DOHH2 (cell line): Measurements from ENCODE around the gene CHMP6.
"Not testable (repeated sequence)": the region's sequence is repeated elsewhere in the genome, so short reads cannot be mapped to it uniquely, and the experiment has no call there.

Source experiments
- H3F3A ChIP-seq: fragments of 200-600 bp; sonication (generic), shearing (Covaris generic); 2 replicates; pipeline ENCODE4 v1.6.0; 2016; ENCODE audit warnings: antibody characterized with exemption, mild to moderate bottlenecking; ENCODE audit not compliant: control insufficient read depth, insufficient read depth
- H3K27ac ChIP-seq: fragments of 200-600 bp; sonication (generic); 2 replicates; pipeline ENCODE4 v1.5.1; 2014; ENCODE audit warnings: low read depth, mild to moderate bottlenecking, low read length, moderate library complexity
- H3K27me3 ChIP-seq: fragments of 200-600 bp; sonication (generic); 2 replicates; pipeline ENCODE4 v1.6.1; 2014; ENCODE audit warnings: mild to moderate bottlenecking, low read length, mixed read lengths; ENCODE audit not compliant: control insufficient read depth
- H3K36me3 ChIP-seq: fragments of 200-600 bp; sonication (generic); 2 replicates; pipeline ENCODE4 v1.6.1; 2014; ENCODE audit warnings: mild to moderate bottlenecking, low read length, moderate library complexity, mixed read lengths; ENCODE audit not compliant: control insufficient read depth
- H3K4me1 ChIP-seq: fragments of 200-600 bp; sonication (generic); 2 replicates; pipeline ENCODE4 v1.6.1; 2014; ENCODE audit warnings: mild to moderate bottlenecking, low read length, mixed read lengths; ENCODE audit not compliant: control insufficient read depth
- H3K4me2 ChIP-seq: fragments of 200-600 bp; sonication (generic); 2 replicates; pipeline ENCODE4 v1.6.0; 2014; ENCODE audit warnings: mild to moderate bottlenecking, low read length, moderate library complexity
- H3K4me3 ChIP-seq: fragments of 200-600 bp; sonication (generic); 2 replicates; pipeline ENCODE4 v1.5.1; 2014; ENCODE audit warnings: mild to moderate bottlenecking, low read length, mixed read lengths
- H3K79me2 ChIP-seq: fragments of 200-600 bp; sonication (generic); 2 replicates; pipeline ENCODE4 v1.6.1; 2014; ENCODE audit warnings: mild to moderate bottlenecking, low read length, mixed read lengths; ENCODE audit not compliant: control insufficient read depth
- H3K9me2 ChIP-seq: fragments of 200-600 bp; sonication (generic); replicated peaks from 2 replicates; pipeline ENCODE4 v1.6.1; 2014; ENCODE audit warnings: mild to moderate bottlenecking, low read length, mixed read lengths; ENCODE audit not compliant: control insufficient read depth
- H3K9me3 ChIP-seq: fragments of 200-600 bp; sonication (generic); 2 replicates; pipeline ENCODE4 v1.6.1; 2014; ENCODE audit warnings: antibody characterized with exemption, low read length, mixed read lengths; ENCODE audit not compliant: control insufficient read depth, insufficient read depth
- H4K20me1 ChIP-seq: fragments of 200-600 bp; sonication (generic); 2 replicates; pipeline ENCODE4 v1.6.0; 2014; ENCODE audit warnings: low read depth, mild to moderate bottlenecking, antibody characterized with exemption, low read length, moderate library complexity; ENCODE audit not compliant: control insufficient read depth, insufficient read depth
- EZH2phosphoT487 ChIP-seq: fragments of 200-600 bp; sonication (generic); IDR thresholded peaks from 2 replicates; pipeline ENCODE4 v1.6.1; 2017; ENCODE audit warnings: borderline replicate concordance, mild to moderate bottlenecking, antibody characterized with exemption, low read length, moderate library complexity, mixed read lengths
- TF ChIP-seq, protein P1 (sequence below): fragments of 200-600 bp; sonication (generic); IDR thresholded peaks from one replicate; pipeline ENCODE4 v1.5.1; 2014; ENCODE audit warnings: antibody characterized with exemption, mild to moderate bottlenecking, low read depth, low read length; ENCODE audit not compliant: poor library complexity, severe bottlenecking

The CHMP6 gene

DNA sequence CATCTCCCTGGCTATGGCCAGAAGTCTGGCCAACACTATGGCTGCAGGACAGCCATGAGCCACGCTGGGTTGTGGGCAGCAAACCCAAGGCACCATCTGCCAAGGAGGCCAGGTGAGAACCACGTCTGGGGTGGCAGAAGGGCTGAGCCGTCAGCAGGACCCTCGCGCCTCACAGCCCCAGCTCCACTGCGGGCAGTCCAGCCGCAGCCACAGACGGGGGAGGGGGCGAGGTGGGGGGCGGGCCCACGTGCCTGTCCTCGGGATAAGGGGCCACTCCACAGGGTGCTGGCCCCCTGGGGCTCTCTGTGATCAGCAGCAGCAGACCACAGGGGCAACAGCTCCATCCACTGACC, 36.8 kb downstream of the CHMP6 start:
- H3F3A ChIP-seq = no peaks in the 10 kb centered on the region
- TF ChIP-seq, protein P1, sequence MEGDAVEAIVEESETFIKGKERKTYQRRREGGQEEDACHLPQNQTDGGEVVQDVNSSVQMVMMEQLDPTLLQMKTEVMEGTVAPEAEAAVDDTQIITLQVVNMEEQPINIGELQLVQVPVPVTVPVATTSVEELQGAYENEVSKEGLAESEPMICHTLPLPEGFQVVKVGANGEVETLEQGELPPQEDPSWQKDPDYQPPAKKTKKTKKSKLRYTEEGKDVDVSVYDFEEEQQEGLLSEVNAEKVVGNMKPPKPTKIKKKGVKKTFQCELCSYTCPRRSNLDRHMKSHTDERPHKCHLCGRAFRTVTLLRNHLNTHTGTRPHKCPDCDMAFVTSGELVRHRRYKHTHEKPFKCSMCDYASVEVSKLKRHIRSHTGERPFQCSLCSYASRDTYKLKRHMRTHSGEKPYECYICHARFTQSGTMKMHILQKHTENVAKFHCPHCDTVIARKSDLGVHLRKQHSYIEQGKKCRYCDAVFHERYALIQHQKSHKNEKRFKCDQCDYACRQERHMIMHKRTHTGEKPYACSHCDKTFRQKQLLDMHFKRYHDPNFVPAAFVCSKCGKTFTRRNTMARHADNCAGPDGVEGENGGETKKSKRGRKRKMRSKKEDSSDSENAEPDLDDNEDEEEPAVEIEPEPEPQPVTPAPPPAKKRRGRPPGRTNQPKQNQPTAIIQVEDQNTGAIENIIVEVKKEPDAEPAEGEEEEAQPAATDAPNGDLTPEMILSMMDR = no peak
- TF ChIP-seq EZH2phosphoT487 = no peak
- no peaks in the 10 kb centered on the region for H3K9me2 ChIP-seq
- no peaks in the 10 kb centered on the region for H4K20me1 ChIP-seq
- H3K9me3 ChIP-seq = no peaks in the 10 kb centered on the region
- H3K27me3 ChIP-seq = peaks cover 9% of the 10 kb centered on the region
- H3K27ac ChIP-seq = no peak overlapping the region
- H3K4me1 ChIP-seq = no peaks in the 10 kb centered on the region
- H3K4me3 ChIP-seq = no peak overlapping the region
- H3K79me2 ChIP-seq = no peaks in the 10 kb centered on the region
- no peaks in the 10 kb centered on the region for H3K36me3 ChIP-seq
- H3K4me2 ChIP-seq = no peak overlapping the region

DNA sequence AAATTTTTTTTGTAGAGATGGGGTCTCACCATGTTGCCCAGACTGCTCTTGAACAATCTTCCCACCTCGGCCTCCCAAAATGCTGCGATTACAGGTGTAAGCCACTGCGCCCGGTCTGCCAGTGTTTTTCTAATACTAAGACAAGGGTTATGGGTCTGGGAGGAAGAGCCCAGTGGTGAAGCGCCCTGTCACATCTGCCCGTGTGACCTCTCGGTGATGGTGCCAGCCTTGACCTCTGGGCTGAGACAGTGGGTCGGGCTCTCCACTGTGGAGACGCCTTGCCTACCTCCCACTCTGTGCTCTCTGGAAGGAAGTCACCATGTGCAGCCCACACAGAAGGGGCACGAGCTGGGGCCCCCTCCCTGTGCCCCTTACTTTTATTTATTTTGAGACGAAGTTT, 38.2 kb downstream of the CHMP6 start:
- Histone ChIP-seq H3K4me3 (no peak overlapping the region), H3K27me3 (peaks cover 18% of the 10 kb centered on the region), H3K27ac (no peak overlapping the region), H4K20me1 (no peaks in the 10 kb centered on the region), H3K9me3 (no peaks in the 10 kb centered on the region), H3K4me1 (peaks cover 4% of the 10 kb centered on the region), H3K36me3 (no peaks in the 10 kb centered on the region), H3K4me2 (no peak overlapping the region), H3K79me2 (no peaks in the 10 kb centered on the region), H3F3A (no peaks in the 10 kb centered on the region), H3K9me2 (no peaks in the 10 kb centered on the region)
- no peak for TF ChIP-seq EZH2phosphoT487
- TF ChIP-seq, protein P1 = no peak

DNA sequence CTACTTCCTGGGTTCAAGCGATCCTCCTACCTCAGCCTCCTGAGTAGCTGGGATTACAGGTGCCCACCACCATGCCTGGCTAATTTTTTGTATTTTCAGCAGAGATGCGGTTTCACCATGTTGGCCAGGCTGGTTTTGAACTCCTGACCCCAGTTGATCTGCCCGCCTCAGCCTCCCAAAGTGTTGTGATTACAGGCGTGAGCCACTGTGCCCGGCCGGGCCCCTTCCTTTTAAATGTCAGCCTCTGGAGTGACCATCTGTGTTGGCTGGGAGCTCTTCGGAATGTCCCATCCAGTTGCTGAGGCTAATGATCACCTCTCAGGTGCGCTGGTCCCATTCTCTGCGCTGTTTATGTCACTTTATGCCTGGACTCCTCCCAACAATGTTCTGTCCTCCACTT, 38.7 kb downstream of the CHMP6 start:
- not testable (repeated sequence) for H3K79me2 ChIP-seq, H3K9me2 ChIP-seq, H3K27ac ChIP-seq, H3K4me2 ChIP-seq, H3K4me1 ChIP-seq, H3F3A ChIP-seq, H3K4me3 ChIP-seq, H3K9me3 ChIP-seq, H4K20me1 ChIP-seq, H3K36me3 ChIP-seq
- peaks cover 18% of the 10 kb centered on the region for H3K27me3 ChIP-seq

DNA sequence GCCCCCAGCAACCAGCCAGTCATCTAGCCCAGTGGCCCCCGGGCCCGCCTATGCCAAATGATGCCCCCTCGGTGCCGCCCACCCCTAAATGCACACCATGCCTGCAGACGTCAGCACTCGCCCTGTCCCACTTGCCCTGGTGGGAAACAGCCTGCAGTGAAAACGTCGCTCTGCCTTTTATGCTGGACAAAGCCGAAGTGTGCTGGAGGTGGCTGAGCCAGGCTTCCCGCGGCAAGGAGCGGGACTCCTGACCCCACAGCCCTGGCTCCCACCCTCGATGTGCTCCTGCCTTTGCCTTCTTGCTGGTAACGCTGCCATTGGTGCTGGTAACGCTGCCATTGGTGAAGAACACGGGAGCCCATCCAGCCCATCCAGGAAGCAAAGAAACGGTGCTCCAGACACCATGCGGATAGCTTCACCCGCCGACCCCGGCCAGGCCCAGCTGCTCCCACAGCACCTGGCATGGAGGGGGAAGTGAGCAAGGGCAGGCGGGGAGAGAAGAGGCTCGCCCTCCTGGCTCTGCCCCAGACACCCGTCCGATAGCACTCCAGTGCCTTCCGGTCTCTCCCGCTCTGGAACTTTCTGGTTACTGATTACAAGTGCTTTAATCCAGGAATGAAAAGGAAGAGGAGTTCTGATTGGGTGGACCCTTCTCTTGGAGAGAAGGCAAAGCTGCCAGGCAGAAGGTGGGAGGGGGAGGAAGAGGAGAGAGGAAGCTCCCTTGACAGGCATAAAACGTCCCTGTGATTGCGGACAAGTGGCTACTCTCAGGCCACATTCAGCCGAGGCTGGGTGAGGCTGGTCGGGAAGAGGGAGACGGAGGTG, 39.3 kb downstream of the CHMP6 start:
- no peaks in the 10 kb centered on the region for H3K9me2 ChIP-seq
- no peaks in the 10 kb centered on the region for H3K9me3 ChIP-seq
- H4K20me1 ChIP-seq = no peaks in the 10 kb centered on the region
- no peak overlapping the region for H3K4me3 ChIP-seq
- no peak for TF ChIP-seq EZH2phosphoT487
- TF ChIP-seq, protein P1 = no peak
- H3K36me3 ChIP-seq = no peaks in the 10 kb centered on the region
- H3K4me1 ChIP-seq = peaks cover 4% of the 10 kb centered on the region
- no peaks in the 10 kb centered on the region for H3K79me2 ChIP-seq
- no peaks in the 10 kb centered on the region for H3F3A ChIP-seq
- no peak overlapping the region for H3K4me2 ChIP-seq
- H3K27ac ChIP-seq = no peak overlapping the region
- H3K27me3 ChIP-seq = peaks cover 21% of the 10 kb centered on the region
